ENCODE results near the gene PACS2.

DNA sequence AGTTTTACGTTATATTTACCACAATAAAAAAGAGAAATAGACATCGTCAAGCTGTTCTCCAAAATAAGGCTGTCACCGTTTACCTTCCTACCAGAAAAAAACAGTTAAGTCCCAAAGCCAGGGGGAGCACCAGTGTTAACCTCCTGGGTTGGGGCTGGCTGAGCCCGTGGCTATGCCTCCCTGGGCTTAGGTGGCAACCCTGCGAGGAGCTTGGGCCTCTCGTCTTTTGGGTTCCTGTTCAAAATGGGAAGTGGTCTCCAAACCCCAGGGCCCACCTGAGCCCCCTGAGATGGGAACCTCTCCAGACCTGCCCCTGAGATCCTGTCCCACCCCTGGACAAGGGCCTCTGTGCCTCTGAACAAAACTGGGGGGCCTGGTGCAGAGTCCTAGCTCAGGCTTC, 22.9 kb downstream of the PACS2 start:
- TF ChIP-seq, protein P1, sequence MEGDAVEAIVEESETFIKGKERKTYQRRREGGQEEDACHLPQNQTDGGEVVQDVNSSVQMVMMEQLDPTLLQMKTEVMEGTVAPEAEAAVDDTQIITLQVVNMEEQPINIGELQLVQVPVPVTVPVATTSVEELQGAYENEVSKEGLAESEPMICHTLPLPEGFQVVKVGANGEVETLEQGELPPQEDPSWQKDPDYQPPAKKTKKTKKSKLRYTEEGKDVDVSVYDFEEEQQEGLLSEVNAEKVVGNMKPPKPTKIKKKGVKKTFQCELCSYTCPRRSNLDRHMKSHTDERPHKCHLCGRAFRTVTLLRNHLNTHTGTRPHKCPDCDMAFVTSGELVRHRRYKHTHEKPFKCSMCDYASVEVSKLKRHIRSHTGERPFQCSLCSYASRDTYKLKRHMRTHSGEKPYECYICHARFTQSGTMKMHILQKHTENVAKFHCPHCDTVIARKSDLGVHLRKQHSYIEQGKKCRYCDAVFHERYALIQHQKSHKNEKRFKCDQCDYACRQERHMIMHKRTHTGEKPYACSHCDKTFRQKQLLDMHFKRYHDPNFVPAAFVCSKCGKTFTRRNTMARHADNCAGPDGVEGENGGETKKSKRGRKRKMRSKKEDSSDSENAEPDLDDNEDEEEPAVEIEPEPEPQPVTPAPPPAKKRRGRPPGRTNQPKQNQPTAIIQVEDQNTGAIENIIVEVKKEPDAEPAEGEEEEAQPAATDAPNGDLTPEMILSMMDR (IDR thresholded peaks at IDR 0.05) = no peak
- no peak for TF ChIP-seq EP300 (IDR thresholded peaks at IDR 0.05)
- TF ChIP-seq POLR2A (IDR thresholded peaks at IDR 0.05) = no peak
